Fibroblast of villous mesenchyme (primary cell): ENCODE measurements around the gene CDS1. TPM values are rescaled to one million over a fixed set of nuclear protein-coding genes. Genes with fewer than 3 reads are reported as not detected.

Experiments
- DNase-seq: peaks from one replicate; pipeline ENCODE4 v3.0.0-alpha.2; 2010; ENCODE audit warnings: low read depth
- H3K4me3 ChIP-seq: 2 replicates; pipeline ENCODE4 v1.5.1; 2011; ENCODE audit warnings: low read depth, mild to moderate bottlenecking, low read length
- total RNA-seq: library from RNA; depleted of rRNA; stranded (reverse); fragments of >200 nt; gene quantifications from 2 replicates; pipeline ENCODE4 v1.2.3, GENCODE V29; 2012
- TF ChIP-seq, protein P1 (sequence below): IDR thresholded peaks from 2 replicates; pipeline ENCODE4 v1.5.1; 2012; ENCODE audit warnings: low read depth, mild to moderate bottlenecking, low read length; ENCODE audit not compliant: insufficient read depth

The CDS1 gene
- total RNA-seq, 1 donor, result under 0.01 TPM

DNA sequence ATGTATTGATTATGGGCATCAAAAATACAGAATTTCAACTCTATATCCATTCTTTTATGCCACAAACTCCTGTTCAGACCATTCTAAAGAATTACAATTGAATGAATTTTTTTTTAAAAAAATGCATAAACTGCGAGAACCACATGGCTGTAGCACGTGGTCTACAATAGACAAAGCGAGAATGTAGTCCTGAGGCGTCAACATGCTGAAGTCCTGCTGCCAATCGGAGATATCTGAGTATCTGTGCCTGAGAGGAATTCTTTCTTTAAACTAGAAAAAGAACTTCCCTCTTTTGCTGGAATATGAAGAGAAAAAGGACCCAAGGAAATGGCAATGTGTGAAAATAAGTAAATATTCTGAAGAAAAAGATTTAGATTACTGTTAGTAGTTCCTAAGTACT, 105.7 kb downstream of the CDS1 start:
- no peak for DNase-seq
- H3K4me3 ChIP-seq, result no peak overlapping the region
- TF ChIP-seq, protein P1, sequence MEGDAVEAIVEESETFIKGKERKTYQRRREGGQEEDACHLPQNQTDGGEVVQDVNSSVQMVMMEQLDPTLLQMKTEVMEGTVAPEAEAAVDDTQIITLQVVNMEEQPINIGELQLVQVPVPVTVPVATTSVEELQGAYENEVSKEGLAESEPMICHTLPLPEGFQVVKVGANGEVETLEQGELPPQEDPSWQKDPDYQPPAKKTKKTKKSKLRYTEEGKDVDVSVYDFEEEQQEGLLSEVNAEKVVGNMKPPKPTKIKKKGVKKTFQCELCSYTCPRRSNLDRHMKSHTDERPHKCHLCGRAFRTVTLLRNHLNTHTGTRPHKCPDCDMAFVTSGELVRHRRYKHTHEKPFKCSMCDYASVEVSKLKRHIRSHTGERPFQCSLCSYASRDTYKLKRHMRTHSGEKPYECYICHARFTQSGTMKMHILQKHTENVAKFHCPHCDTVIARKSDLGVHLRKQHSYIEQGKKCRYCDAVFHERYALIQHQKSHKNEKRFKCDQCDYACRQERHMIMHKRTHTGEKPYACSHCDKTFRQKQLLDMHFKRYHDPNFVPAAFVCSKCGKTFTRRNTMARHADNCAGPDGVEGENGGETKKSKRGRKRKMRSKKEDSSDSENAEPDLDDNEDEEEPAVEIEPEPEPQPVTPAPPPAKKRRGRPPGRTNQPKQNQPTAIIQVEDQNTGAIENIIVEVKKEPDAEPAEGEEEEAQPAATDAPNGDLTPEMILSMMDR, result no peak

DNA sequence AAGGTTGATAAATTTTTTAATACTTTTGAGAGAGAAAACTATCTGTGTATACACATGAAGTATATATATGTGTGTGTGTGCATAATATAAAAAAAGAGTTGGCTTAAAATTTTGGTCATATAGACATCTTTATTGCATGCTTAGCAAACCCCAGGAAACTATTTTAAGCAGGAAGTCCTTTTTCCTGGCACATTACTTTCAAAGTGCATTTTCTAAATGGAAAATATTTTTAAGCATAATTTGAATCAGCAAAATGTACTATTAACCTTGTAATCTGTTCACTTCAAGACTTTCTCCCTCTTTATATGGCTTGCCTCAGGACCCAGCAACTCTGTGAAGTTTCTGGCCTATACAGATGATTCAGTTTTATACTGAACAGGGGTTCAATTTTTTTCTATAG, 106.3 kb downstream of the CDS1 start:
- no peak for DNase-seq
- TF ChIP-seq, protein P1, result no peak

DNA sequence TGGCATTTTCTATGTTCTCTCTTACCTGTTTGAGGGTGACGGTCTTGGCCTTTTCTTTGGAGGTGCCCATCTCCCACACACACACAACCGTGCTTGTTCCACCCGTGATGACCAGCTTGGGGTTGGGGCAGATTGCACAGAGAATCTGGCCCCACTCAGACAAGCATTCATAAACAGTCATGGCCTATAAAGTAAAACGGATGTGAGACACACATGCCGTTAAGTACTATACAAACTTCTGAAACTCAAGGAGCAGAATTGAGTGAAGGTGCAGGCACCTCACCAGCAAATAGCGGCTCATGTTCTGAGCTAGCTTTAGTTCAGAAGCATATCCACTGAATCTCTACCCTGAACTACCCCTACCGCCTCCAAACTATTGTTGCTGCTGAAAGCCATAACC, 107.6 kb downstream of the CDS1 start:
- H3K4me3 ChIP-seq, result no peak overlapping the region
- TF ChIP-seq, protein P1, result no peak
- no peak for DNase-seq

More for the DNA sequence above, 106.3 kb downstream of the CDS1 start:
- no peak overlapping the region for H3K4me3 ChIP-seq

DNA sequence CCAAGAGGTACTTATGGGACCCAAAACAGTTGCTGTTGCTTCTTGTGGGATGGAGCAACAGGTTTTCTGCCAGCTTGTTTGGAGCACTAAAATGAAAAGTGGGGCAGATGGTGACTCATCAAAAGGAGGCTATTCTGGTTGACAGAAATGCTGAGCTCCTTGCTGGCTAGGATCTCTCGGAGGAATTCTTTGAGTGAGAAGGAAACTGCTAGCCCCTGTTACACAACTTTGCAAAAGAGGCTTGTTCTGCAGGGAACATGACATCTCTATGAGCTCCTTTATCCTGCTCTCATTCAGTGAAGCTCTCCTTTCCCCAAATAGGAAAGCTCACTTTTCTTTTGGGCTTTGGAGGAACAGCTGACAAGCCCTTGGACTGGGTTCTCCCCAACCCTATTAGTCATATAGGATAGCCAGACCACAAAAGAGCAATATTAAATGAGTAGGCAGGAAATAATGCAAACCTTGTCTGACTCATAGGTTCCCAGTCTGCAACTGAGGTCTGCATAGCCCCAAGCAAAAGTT, 108.3 kb downstream of the CDS1 start:
- peak; percentile 94 for DNase-seq
- TF ChIP-seq, protein P1, result no peak
- H3K4me3 ChIP-seq, result peak overlapping the region; percentile 19

DNA sequence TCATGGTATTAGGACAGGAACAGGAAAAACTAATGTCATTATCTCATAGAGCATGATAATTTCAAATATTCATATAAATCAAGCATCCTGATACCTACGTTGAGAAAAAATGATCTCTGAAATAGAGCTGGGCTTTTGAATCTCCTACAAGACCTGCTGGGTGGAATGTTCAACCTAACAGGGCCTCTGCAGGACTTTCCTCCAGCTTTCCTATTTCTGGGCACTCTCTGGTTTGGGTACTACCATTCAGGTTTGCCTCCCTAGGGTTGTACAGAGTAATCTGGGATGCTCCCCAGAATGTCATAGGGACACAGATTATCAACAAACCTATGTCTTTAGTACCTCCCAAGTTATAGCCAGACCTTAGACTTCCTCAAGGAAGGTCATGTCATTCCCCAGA, 108.9 kb downstream of the CDS1 start:
- DNase-seq, result no peak
- TF ChIP-seq, protein P1, result no peak
- H3K4me3 ChIP-seq, result no peak overlapping the region

DNA sequence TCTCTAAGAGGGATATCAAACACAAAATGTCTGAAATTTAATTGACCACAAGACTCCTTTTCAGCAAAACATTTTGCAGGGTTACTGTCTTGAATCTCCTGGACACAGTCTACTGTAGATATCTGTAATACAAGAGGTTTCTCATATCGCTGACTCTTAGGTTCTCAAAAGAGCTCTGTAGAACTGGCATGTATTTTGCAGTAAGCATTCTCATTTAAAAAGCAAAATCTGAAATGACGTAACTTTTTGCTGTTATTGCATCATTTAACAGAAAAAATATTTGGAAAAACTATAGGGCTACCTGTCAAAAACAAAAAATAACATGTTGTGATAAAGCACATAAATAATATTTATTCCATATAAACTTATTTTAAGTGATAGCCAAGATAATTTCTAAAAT, 114.2 kb downstream of the CDS1 start:
- TF ChIP-seq, protein P1, result no peak
- no peak for DNase-seq
- H3K4me3 ChIP-seq, result no peak overlapping the region

DNA sequence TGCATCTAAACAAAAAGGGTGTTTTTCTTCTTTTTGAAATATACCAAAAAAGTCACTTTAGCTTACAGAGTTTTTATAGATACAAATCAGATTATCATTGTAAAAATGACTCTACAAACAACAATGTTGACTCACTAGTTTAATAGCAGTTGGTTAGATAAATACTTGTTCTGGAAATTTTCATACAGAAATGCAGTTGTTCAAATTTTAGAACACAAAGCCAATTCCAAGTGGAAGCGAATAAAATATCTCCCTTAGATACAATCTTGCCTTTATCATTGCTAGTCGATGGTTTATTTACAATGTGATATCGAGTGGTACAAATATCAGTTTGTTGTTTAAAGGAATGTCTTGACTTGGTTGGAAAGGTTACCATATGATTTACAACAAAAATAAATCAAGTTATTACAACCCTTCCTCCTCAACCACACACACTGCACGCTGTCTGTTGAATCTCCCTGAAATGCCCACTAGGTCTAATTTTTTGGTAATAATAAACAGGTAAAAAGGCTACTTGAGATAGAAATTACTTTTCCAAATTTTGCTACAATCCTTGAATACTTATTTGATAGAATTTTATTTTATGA, 114.8 kb downstream of the CDS1 start:
- no peak overlapping the region for H3K4me3 ChIP-seq
- peak; percentile 60 for DNase-seq
- TF ChIP-seq, protein P1, result no peak
